GM23338 (cell line): ENCODE data around the gene GRPR. TPM values are rescaled to one million over a fixed set of nuclear protein-coding genes. Genes with fewer than 3 reads are reported as not detected.

Experiments
- ATAC-seq: fragments of 200-7000 bp; cut with Tn5 transposase; 3 replicates; pipeline ENCODE4 v1.9.1; 2020
- DNase-seq: peaks from one replicate; pipeline ENCODE4 v3.0.0-alpha.2; 2015; ENCODE audit warnings: low spot score
- H2AFZ ChIP-seq: fragments of 200-600 bp; sonication (generic); 2 replicates; pipeline ENCODE4 v1.8.0; 2016; ENCODE audit warnings: antibody characterized with exemption, mild to moderate bottlenecking, moderate library complexity
- H3F3A ChIP-seq: fragments of 200-600 bp; sonication (generic); replicated peaks from 2 replicates; pipeline ENCODE4 v1.8.0; 2017; ENCODE audit warnings: antibody characterized with exemption, mixed run types, low read depth
- H3K27ac ChIP-seq: fragments of 200-600 bp; sonication (generic); 2 replicates; pipeline ENCODE4 v1.6.1; 2016; ENCODE audit warnings: low read depth
- H3K27me3 ChIP-seq: fragments of 200-600 bp; sonication (generic); 2 replicates; pipeline ENCODE4 v1.8.0; 2016; ENCODE audit warnings: mild to moderate bottlenecking, mixed run types, moderate library complexity; ENCODE audit not compliant: insufficient read depth
- H3K36me3 ChIP-seq: fragments of 200-600 bp; sonication (generic); 2 replicates; pipeline ENCODE4 v1.8.0; 2016; ENCODE audit warnings: mild to moderate bottlenecking; ENCODE audit not compliant: insufficient read depth
- H3K4me1 ChIP-seq: fragments of 200-600 bp; sonication (generic); 2 replicates; pipeline ENCODE4 v1.8.0; 2016; ENCODE audit warnings: mild to moderate bottlenecking, moderate library complexity; ENCODE audit not compliant: insufficient read depth
- H3K4me2 ChIP-seq: fragments of 200-600 bp; sonication (generic); 2 replicates; pipeline ENCODE4 v1.7.1; 2017; ENCODE audit warnings: mixed run types
- H3K4me3 ChIP-seq: fragments of 200-600 bp; sonication (generic); 2 replicates; pipeline ENCODE4 v1.6.1; 2016; ENCODE audit warnings: mixed run types
- H3K79me2 ChIP-seq: fragments of 200-600 bp; sonication (generic); replicated peaks from 2 replicates; pipeline ENCODE4 v1.8.0; 2017; ENCODE audit warnings: mild to moderate bottlenecking; ENCODE audit not compliant: insufficient read depth
- H3K9me2 ChIP-seq: fragments of 200-600 bp; sonication (generic); 2 replicates; pipeline ENCODE4 v1.8.0; 2017; ENCODE audit not compliant: insufficient read depth
- H4K20me1 ChIP-seq: fragments of 200-600 bp; sonication (generic); replicated peaks from 2 replicates; pipeline ENCODE4 v1.8.0; 2017; ENCODE audit warnings: mild to moderate bottlenecking; ENCODE audit not compliant: insufficient read depth
- H3K27ac Mint-ChIP-seq: 2 replicates; pipeline ENCODE4 v1.8.0; 2020; ENCODE audit warnings: inconsistent platforms, mild to moderate bottlenecking, moderate library complexity, mixed read lengths
- H3K27me3 Mint-ChIP-seq: 3 replicates; pipeline ENCODE4 v1.8.0; 2022; ENCODE audit warnings: low read depth, mild to moderate bottlenecking, moderate library complexity, mixed read lengths, inconsistent platforms; ENCODE audit not compliant: insufficient read depth, poor library complexity
- H3K36me3 Mint-ChIP-seq: 3 replicates; pipeline ENCODE4 v1.8.0; 2021; ENCODE audit warnings: low read depth, mild to moderate bottlenecking, inconsistent platforms, moderate library complexity, mixed read lengths
- H3K4me1 Mint-ChIP-seq: 3 replicates; pipeline ENCODE4 v1.8.0; 2020; ENCODE audit warnings: mild to moderate bottlenecking, inconsistent platforms, mixed read lengths
- H3K4me3 Mint-ChIP-seq: 3 replicates; pipeline ENCODE4 v1.8.0; 2021; ENCODE audit warnings: moderate library complexity, mild to moderate bottlenecking, inconsistent platforms, mixed read lengths
- H3K9me3 Mint-ChIP-seq: 3 replicates; pipeline ENCODE4 v1.8.0; 2020; ENCODE audit warnings: moderate library complexity, mild to moderate bottlenecking, inconsistent platforms, mixed read lengths
- CREB1 ChIP-seq: fragments of 250-450 bp; sonication (Bioruptor Pico); IDR thresholded peaks from 2 replicates; pipeline ENCODE4 v1.5.0; 2020; ENCODE audit warnings: low read depth, mild to moderate bottlenecking, moderate library complexity
- CTCF ChIP-seq, 2 experiments: fragments of 200-600 bp in 1 of 2; sonication (generic) in 1 of 2; conservative IDR thresholded peaks; 2 replicates each; pipeline versions ENCODE4 v1.5.1 to v1.6.1; 2016 to 2017; ENCODE audit warnings: antibody characterized with exemption in 2 of 2, low read depth in 2 of 2, mild to moderate bottlenecking in 2 of 2, moderate library complexity in 1 of 2
- ETS1 ChIP-seq: IDR thresholded peaks from 2 replicates; pipeline ENCODE4 v1.6.1; 2016; ENCODE audit warnings: antibody characterized with exemption
- EZH2 ChIP-seq: fragments of 200-600 bp; sonication (generic); IDR thresholded peaks from one replicate; pipeline ENCODE4 v1.8.0; 2017; ENCODE audit warnings: antibody characterized with exemption, mild to moderate bottlenecking, low read depth; ENCODE audit not compliant: unreplicated experiment
- EZH2phosphoT487 ChIP-seq: fragments of 200-600 bp; sonication (generic); IDR thresholded peaks from one replicate; pipeline ENCODE4 v1.8.1; 2018; ENCODE audit warnings: antibody characterized with exemption; ENCODE audit not compliant: unreplicated experiment
- JUNB ChIP-seq: IDR thresholded peaks from one replicate; pipeline ENCODE4 v1.6.1; 2016; ENCODE audit warnings: antibody characterized with exemption; ENCODE audit not compliant: unreplicated experiment
- NANOG ChIP-seq: IDR thresholded peaks from 2 replicates; pipeline ENCODE4 v1.6.1; 2016; ENCODE audit warnings: antibody characterized with exemption, borderline replicate concordance
- POLR2AphosphoS5 ChIP-seq: IDR thresholded peaks from 2 replicates; pipeline ENCODE4 v1.6.1; 2016; ENCODE audit warnings: antibody characterized with exemption, low read depth
- STAT1 ChIP-seq: IDR thresholded peaks from one replicate; pipeline ENCODE4 v1.6.1; 2016; ENCODE audit warnings: antibody characterized with exemption; ENCODE audit not compliant: unreplicated experiment
- ZNF331 ChIP-seq: fragments of 250-450 bp; sonication (Bioruptor Pico); IDR thresholded peaks from 2 replicates; pipeline ENCODE4 v1.5.0; 2020; ENCODE audit warnings: low read depth, mild to moderate bottlenecking, moderate library complexity
- long read RNA-seq: library from polyadenylated mRNA; unstranded; transcript quantifications from one replicate; pipeline ENCODE4 v2.0.0, GENCODE V29; 2020; ENCODE audit not compliant: unreplicated experiment
- polyA plus RNA-seq: library from polyadenylated mRNA; unstranded; fragments of >200 nt; fragmentation: Nextera tagmentation; extraction: Ambion mirVana; gene quantifications from 2 replicates; pipeline ENCODE4 v1.2.1, GENCODE V29; 2016
- total RNA-seq: library from RNA; depleted of rRNA; stranded (reverse); fragments of >200 nt; shearing (Covaris generic); gene quantifications from 2 replicates; pipeline ENCODE4 v1.2.3, GENCODE V29; 2014; rRNA removed
- TF ChIP-seq, protein P1 (sequence below): IDR thresholded peaks from one replicate; pipeline ENCODE4 v1.6.1; 2018; ENCODE audit warnings: antibody characterized with exemption; ENCODE audit not compliant: unreplicated experiment

The GRPR gene
- total RNA-seq (14.3 and 16.5 TPM in 2 replicates), polyA plus RNA-seq (9.5 and 13.4 TPM in 2 replicates)
- long read RNA-seq, result 0 reads

GRCh38 chrX:16123222-16123786, at the start of gene GRPR:
TSS of gene GRPR (plus strand) at chrX:16123565. CDS start at chrX:16123954, 389 bp downstream.
- peak within 1 kb of the TSS; percentile 42 for H3K4me3 ChIP-seq

GRCh38 chrX:16075087-16075486, 48.3 kb upstream of the GRPR start:
- no peaks in the 10 kb centered on the region for H4K20me1 ChIP-seq
- no peak overlapping the region for H3K4me2 ChIP-seq
- H3K4me1 ChIP-seq, result peaks cover 7% of the 10 kb centered on the region
- H3K27ac ChIP-seq, result no peak overlapping the region
- H3K36me3 ChIP-seq, result no peaks in the 10 kb centered on the region
- H3K4me3 ChIP-seq, result no peak overlapping the region
- Mint-ChIP-seq H3K27ac (no peak overlapping the region), H3K4me1 (peaks cover 7% of the 10 kb centered on the region), H3K27me3 (no peaks in the 10 kb centered on the region), H3K4me3 (no peak overlapping the region), H3K9me3 (peaks cover 5% of the 10 kb centered on the region), H3K36me3 (peaks cover 15% of the 10 kb centered on the region; the same call in 2 of the 3 replicates)
- no peaks in the 10 kb centered on the region for H3K9me2 ChIP-seq
- H2AFZ ChIP-seq, result no peak overlapping the region
- H3K79me2 ChIP-seq, result no peaks in the 10 kb centered on the region
- H3K27me3 ChIP-seq, result no peaks in the 10 kb centered on the region
- DNase-seq (no peak), ATAC-seq (no peak)
- no peaks in the 10 kb centered on the region for H3F3A ChIP-seq
- TF ChIP-seq, protein P1, sequence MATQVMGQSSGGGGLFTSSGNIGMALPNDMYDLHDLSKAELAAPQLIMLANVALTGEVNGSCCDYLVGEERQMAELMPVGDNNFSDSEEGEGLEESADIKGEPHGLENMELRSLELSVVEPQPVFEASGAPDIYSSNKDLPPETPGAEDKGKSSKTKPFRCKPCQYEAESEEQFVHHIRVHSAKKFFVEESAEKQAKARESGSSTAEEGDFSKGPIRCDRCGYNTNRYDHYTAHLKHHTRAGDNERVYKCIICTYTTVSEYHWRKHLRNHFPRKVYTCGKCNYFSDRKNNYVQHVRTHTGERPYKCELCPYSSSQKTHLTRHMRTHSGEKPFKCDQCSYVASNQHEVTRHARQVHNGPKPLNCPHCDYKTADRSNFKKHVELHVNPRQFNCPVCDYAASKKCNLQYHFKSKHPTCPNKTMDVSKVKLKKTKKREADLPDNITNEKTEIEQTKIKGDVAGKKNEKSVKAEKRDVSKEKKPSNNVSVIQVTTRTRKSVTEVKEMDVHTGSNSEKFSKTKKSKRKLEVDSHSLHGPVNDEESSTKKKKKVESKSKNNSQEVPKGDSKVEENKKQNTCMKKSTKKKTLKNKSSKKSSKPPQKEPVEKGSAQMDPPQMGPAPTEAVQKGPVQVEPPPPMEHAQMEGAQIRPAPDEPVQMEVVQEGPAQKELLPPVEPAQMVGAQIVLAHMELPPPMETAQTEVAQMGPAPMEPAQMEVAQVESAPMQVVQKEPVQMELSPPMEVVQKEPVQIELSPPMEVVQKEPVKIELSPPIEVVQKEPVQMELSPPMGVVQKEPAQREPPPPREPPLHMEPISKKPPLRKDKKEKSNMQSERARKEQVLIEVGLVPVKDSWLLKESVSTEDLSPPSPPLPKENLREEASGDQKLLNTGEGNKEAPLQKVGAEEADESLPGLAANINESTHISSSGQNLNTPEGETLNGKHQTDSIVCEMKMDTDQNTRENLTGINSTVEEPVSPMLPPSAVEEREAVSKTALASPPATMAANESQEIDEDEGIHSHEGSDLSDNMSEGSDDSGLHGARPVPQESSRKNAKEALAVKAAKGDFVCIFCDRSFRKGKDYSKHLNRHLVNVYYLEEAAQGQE, result no peak
- TF ChIP-seq ETS1, result no peak
- no peak for TF ChIP-seq EZH2phosphoT487
- TF ChIP-seq NANOG, result no peak
- TF ChIP-seq EZH2, result no peak
- no peak for TF ChIP-seq CREB1 (CRISPR knock-in tag)
- no peak for TF ChIP-seq ZNF331 (CRISPR knock-in tag)
- TF ChIP-seq CTCF (conservative IDR thresholded peaks at IDR 0.05; ENCODE audit: low read depth in 2 of 2), result no peak
- TF ChIP-seq POLR2AphosphoS5, result no peak

More at GRCh38 chrX:16123222-16123786, at the start of gene GRPR:
- no peaks in the 10 kb centered on the region for H4K20me1 ChIP-seq
- H3K27me3 ChIP-seq, result no peaks in the 10 kb centered on the region
- Mint-ChIP-seq H3K4me3 (peak within 1 kb of the TSS; percentile 63), H3K4me1 (peaks cover 27% of the 10 kb centered on the region), H3K9me3 (peaks cover 15% of the 10 kb centered on the region; the same call in 2 of the 3 replicates), H3K36me3 (peaks cover 22% of the 10 kb centered on the region), H3K27me3 (no peaks in the 10 kb centered on the region), H3K27ac (no peak within 1 kb of the TSS)
- no peaks in the 10 kb centered on the region for H3F3A ChIP-seq
- H3K4me1 ChIP-seq, result no peaks in the 10 kb centered on the region; the same call in none of the 2 replicates
- peak; percentile 66 to 73 for TF ChIP-seq CTCF (conservative IDR thresholded peaks at IDR 0.05; ENCODE audit: low read depth in 2 of 2)
- TF ChIP-seq STAT1, result no peak
- peak; percentile 74 for TF ChIP-seq CREB1 (CRISPR knock-in tag)
- no peak for TF ChIP-seq JUNB
- no peak for TF ChIP-seq ZNF331 (CRISPR knock-in tag)
- DNase-seq (peak; percentile 91), ATAC-seq (peak; percentile 99)
- H3K79me2 ChIP-seq, result peaks cover 37% of the 10 kb centered on the region
- peak within 1 kb of the TSS; percentile 73 for H3K4me2 ChIP-seq
- no peaks in the 10 kb centered on the region for H3K36me3 ChIP-seq
- H3K27ac ChIP-seq, result no peak within 1 kb of the TSS
- no peaks in the 10 kb centered on the region for H3K9me2 ChIP-seq
- no peak within 1 kb of the TSS for H2AFZ ChIP-seq
